GM19238 (cell line): Measurements from ENCODE around the gene PCED1A.

Source experiments
- DNase-seq: peaks from one replicate; pipeline ENCODE4 v3.0.0; 2011; ENCODE audit warnings: low spot score; ENCODE audit not compliant: insufficient read length

The PCED1A gene

GRCh38 chr20:2840138-2840966 is at the start of gene PCED1A, which contains the start of gene VPS16:
Gene PCED1A (minus strand): TSS chr20:2840655. CDS start chr20:2839912, 743 bp downstream.
Gene VPS16 (plus strand): TSS chr20:2840745. CDS start chr20:2840775, 30 bp downstream.
- DNase-seq: peak; percentile 99

- no peak for DNase-seq
These were observed 49.3 kb upstream of the PCED1A start for GRCh38 chr20:2889797-2890196.

- no peak for DNase-seq
These were observed 48.8 kb upstream of the PCED1A start for GRCh38 chr20:2889209-2889608.

- no peak for DNase-seq
These were observed 47.9 kb upstream of the PCED1A start for GRCh38 chr20:2888224-2888955.

GRCh38 chr20:2887715-2888114 is 47.3 kb upstream of the PCED1A start:
- DNase-seq: no peak

GRCh38 chr20:2883726-2884637 is 43.5 kb upstream of the PCED1A start:
- no peak for DNase-seq

- no peak for DNase-seq
These were observed 40.2 kb upstream of the PCED1A start for GRCh38 chr20:2880650-2881049.

- DNase-seq: no peak
These were observed 38.7 kb upstream of the PCED1A start for GRCh38 chr20:2879146-2879545.

GRCh38 chr20:2878515-2878914 is 38.1 kb upstream of the PCED1A start:
- no peak for DNase-seq

GRCh38 chr20:2875690-2876203 is 35.3 kb upstream of the PCED1A start:
- no peak for DNase-seq

GRCh38 chr20:2874456-2874855 is 34.0 kb upstream of the PCED1A start:
- no peak for DNase-seq

GRCh38 chr20:2873747-2874041 is 33.2 kb upstream of the PCED1A start:
- peak; percentile 45 for DNase-seq

- peak; percentile 91 for DNase-seq
These were observed 32.7 kb upstream of the PCED1A start, which contains the start of gene PTPRA for GRCh38 chr20:2873010-2873746. Gene PTPRA (plus strand): TSS chr20:2873481. CDS start chr20:2964278, 90,797 bp downstream.

- peak; percentile 47 for DNase-seq
These were observed 32.1 kb upstream of the PCED1A start for GRCh38 chr20:2872459-2873009.

GRCh38 chr20:2871661-2872458 is 31.4 kb upstream of the PCED1A start:
- DNase-seq: no peak

GRCh38 chr20:2871111-2871465 is 30.6 kb upstream of the PCED1A start:
- no peak for DNase-seq

- DNase-seq: no peak
These were observed 28.9 kb upstream of the PCED1A start for GRCh38 chr20:2869381-2869780.

- DNase-seq: no peak
These were observed 26.8 kb upstream of the PCED1A start for GRCh38 chr20:2867081-2867864.

GRCh38 chr20:2866236-2866635 is 25.8 kb upstream of the PCED1A start:
- no peak for DNase-seq
